Measurements from ENCODE around the gene DHX9.

DHX9 gene

GRCh38 chr1:182839209-182840066 lies at the start of gene DHX9:
TSS of gene DHX9 (plus strand) at chr1:182839347. CDS start at chr1:182842567, 3,220 bp downstream.
- peak; percentile 92 for DNase-seq

DNA sequence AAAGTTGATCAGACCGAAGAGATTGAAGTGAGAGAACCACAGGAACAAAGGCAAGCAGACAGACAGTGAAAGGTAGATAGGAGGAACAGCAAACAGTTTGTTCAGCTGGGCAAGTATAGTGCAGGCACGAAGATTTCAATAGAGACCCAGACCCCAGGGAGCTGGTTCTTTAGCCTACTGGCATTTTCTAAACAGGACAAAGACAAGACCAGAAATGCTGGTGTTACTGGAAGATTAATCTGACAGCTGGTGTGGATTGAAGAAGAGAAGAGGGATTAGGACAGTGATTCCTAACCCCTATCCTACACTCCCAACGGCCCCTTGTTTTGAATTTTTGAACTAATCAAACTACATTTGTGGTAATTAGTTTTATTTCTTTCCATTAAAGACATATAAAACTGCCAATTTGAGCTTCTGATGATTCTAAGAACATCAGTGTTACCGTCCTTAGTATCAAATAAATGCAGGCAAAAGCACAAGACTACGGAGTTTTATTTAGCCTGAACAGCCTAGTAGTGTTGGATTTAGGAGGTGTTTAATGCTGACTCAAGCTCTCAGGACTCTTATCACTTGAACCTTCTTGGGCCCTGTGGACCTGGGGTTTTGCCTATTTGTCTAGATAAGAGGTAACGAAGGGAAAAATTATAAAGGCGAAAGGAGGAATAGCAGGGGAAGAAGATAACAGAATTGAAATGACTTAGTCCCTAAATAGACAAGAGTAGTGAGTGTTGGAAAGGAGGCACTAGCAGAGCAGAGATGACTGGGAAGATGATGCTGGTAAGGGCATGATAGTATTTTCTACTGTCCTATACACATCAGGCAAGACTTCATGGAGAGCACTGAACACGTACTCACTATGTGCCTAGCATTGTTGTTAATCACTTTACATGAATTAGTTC lies 47.6 kb upstream of the DHX9 start:
- DNase-seq = no peak

DNA sequence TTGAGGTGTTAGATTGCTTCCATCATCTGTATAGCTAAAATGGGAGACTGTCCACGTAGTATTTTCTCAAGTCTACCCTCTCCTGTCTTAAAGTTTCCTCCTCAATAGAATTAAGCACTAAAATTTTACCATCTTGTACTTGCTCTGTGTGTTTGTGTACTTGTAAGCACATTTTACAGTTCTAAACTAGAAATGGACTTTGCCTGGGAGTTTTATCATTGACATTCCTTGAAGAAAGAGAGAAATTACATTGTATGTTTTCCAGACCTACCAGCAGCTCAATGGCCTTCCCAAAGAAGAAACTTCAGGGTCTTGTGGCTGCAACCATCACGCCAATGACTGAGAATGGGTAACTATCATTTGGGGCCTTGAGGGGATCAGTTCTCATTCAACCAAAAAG lies 45.1 kb upstream of the DHX9 start:
- DNase-seq = no peak

DNA sequence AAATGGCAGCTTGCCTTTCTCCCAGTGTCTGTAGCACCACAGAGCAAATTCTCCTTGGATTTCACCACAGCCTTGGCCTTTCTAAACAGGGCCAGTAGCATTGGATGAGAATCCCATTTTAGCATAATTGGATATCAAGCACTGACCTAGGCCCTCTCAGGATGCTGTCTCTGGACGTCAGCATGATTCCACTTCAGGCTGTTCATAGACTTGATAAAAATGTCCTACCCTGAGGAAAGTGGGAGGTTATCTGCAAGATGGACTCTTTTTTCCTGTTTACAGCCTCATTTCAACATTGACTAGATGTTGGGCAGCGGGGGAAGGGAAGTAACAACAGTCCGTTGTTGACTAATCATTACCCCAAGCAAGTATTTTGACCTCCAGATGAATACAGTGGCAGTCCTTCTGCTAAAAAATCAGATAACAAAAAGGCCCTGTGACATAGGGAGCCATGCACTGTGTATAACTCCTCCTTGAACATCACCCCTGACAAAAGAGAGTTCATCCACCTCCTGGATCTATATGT lies 44.4 kb upstream of the DHX9 start:
- DNase-seq = no peak

GRCh38 chr1:182795563-182796228 lies 43.5 kb upstream of the DHX9 start:
- DNase-seq = no peak

DNA sequence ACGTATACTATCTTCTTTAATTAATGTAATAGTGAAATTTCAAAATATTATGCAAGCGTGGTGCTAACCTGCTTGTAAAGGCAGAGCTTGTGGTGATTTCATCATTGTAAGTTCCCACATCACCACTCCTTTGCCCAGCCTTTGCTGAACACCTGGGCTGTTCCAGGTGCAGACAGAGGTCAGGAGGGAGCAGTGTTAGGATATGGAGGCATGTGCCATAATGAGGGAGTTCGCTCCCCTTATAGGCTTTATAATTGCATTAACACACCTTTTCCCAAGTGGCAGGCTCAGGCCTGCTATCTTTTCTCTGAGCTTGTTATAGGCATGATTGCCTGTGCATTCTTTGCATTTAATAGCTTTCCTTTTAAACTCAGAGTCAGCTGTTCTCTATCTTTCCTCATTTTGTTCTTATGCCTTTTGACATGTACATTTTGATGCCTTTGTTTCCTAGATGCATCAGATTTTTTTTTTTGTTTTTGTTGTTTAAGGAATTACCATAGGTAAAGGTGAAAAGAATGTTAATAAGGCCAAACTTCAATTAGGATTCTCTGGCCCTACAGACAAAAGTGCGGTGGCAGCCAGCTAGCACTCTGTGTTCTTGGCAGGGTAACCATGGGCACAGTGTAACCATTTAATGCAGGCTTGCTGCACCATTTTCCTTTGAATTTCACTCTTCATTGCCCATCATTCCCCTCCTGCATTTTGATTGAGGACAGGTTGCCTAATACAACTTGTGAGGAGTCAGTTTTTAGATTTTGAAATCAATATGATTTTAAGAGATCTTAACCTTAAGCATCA lies 36.9 kb upstream of the DHX9 start:
- DNase-seq = no peak

- DNase-seq = no peak
Observed at GRCh38 chr1:182803846-182804245, 35.3 kb upstream of the DHX9 start.

DNA sequence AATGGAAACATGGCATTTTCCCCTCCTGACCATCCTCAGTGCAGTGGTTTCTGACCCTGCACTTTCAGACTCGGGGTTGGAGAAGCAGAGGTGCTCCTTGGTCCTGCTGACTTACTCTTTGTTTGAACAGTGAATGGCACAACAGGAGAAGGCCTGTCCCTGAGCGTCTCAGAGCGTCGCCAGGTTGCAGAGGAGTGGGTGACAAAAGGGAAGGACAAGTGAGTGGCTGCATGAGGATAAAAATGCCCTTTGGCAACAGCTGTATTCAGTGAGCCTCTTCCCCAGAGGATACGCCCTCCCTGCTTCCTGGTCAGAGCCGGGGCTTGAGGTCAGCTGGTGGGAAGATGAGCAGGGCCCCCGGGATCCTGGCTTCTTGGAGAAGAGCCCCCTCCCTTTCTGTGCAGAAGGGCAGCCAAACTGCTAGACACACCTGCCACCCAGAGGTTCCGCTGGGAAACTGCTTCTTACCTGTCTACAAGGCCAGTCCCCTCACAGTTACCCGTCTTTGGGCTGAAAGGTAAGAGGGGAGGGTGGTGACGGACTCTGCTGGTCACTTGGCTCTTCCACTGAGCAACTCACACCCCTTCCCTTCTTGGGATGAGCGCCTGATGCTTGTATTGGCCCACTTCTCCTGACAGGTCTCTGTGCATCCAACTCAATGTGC lies 33.0 kb upstream of the DHX9 start:
- no peak for DNase-seq

GRCh38 chr1:182807907-182808306 lies 31.2 kb upstream of the DHX9 start:
- no peak for DNase-seq

DNA sequence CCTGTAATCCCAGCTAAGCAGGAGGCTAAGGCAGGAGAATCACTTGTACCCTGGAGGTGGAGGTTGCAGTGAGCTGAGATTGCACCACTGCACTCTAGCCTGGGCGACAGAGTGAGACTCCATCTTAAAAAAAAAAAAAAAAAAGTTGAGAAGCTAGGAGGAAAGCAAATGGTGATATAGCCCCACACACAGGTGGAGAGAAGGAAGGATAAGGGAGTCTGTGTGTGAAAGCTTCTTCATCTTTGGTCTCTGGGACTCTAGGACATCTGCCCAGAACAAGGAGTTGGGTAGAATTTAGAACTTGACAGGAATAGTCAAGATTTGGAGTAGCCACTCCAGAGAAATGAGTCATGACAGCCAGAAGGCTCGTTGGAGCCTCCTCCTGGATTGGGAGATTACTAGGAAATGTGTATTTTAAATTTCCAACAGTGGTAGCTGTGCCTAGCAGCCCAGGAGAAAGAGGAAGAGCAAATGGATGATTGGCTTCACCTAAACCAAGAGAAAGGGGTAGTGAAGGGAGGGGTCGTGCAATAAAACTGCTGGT lies 29.7 kb upstream of the DHX9 start:
- DNase-seq = no peak

- no peak for DNase-seq
Observed at GRCh38 chr1:182811975-182812722, 27.0 kb upstream of the DHX9 start.

DNA sequence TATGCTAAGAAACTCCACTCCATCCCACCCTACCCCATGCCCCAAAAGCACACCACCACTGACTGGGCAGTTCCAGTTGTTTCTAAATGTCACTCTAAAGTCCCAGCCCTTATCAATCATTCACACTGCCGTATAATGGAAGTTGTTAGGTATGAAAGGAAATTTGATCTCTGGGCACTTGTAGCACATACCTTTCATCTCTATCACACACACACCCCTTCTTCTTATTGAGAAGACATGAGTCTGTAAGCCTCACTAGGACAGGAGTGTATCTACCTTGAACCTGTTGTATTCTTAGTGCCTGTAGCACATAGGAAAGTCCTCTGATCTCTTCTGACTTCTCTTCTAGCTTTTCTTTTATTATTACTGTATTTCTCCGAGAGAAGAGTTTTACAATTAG lies 22.3 kb upstream of the DHX9 start:
- no peak for DNase-seq

DNA sequence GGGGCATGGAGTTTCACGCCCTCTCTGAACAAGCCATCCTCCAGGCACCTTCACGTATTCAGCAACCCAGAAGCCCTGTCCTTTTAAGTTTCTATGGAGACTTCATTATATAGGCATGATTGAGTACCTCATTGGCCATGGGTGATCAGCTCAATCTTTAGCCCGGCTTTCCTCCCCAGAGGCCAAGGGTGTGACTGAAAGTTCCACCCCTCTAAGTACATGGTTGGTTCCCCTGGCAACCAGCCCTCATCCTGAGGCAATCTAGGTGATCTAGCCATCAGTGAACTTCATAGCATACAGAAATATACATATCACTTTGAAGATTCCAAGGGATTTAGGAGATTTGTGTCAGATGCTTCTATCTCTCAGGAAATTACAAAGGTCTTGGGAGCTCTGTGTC lies 21.3 kb upstream of the DHX9 start:
- no peak for DNase-seq

DNA sequence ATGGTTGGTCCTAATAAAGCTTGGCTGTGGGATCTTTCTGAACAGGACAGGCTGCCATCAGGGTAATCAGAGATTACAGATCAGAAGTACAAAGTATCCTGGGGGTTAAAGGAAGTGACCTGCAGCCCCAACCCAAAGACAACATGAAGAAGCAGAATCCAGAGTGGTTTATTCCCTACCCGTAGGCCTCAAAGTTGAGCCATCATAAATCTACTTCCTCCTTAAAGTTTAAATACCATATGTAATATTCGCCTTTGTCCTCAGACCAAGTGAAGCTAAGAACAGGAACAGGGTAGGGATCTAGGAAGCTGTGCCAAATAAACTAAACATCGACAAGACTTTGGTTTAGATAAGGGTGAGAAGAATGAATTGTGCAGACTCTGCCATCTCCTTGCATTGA lies 15.9 kb upstream of the DHX9 start:
- DNase-seq = no peak

DNA sequence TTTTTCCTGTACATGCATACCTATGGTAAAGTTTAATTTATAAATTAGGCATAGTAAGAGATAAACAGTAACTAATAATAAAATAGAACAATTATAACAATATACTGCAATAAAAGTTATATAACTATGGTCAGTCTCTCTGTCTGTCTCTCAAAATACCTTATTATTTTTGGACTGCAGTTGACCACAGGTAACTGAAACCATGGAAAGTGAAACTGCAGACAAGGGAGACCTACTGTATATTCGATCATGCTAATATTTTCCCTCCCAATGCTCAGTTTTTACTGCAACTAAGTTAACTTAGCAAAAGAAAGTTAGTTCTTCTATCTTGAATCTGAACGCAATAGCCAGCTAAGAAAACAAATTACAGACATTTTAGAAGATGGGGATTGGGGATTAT lies 12.3 kb upstream of the DHX9 start:
- no peak for DNase-seq

GRCh38 chr1:182829285-182829932 lies 9.7 kb upstream of the DHX9 start:
- no peak for DNase-seq

DNA sequence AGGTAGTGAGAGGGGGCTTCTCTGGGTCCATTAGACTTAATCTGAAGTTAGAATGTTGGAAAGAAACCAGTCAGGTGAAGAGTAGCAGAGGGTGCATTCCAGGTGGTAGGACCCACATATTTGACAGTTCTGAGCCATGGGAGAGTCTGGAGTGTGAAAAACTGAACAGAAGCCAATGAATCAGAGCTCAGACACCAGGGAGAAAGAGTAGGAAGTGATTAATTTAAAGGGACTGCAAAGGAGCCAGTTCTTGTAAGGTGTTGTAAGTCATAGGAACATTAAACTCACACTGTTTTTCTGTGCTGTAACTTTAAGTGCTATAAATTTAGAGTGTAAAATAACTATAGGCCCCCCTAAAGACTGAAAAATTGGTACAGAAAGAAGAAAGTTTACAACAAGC lies 5.9 kb upstream of the DHX9 start:
- DNase-seq = no peak

DNA sequence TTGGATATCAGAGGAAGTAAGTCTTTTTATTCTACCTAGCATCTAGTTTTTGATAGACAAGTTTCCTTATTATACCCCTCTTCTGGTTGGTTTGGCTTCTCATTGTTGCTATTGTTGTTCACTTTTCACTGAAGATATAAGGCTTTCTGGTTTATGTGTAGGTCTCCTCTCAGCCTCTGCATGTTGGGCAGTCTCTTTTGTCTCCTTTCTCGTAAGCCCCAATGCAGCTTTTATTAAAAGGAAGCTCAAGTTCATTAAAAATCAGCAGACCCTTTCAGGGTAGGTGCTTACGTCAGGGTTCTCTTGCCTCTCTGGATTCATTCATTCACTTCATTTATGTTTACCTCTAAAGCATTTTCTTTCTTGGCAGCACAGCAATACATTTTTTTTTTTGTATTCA lies 4.8 kb upstream of the DHX9 start:
- DNase-seq = no peak

GRCh38 chr1:182835806-182836205 lies 3.3 kb upstream of the DHX9 start:
- no peak for DNase-seq

DNA sequence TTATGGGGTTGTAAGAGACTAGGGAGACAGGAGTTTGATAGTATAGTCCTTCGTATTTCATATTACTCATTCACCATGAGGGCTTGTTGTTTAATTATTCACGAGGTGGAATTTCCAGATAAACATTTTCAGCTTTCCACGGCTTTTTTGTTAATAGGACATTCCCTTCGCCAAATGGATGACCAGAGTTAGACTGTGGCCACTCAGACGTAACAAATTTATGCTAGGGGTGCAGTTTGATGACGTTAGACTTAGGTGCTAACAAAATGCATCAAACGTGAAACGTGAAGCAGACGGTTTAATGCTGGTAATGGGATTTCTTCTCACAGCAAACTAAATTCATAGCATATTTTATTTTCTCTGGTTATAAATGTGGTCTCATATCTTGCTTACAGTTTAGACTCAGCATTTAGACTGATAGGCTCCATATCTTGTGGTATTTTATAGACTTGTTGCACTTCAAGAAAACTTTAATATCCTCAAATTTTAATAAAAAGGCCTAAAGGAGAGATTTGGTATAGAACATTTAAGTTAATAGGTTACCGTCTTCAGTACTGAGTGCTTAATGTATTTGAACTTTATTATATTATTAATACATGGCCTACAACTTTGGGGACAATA lies 2.3 kb downstream of the DHX9 start:
- no peak for DNase-seq
